ENCODE measurements around the gene PALLD.

DNA sequence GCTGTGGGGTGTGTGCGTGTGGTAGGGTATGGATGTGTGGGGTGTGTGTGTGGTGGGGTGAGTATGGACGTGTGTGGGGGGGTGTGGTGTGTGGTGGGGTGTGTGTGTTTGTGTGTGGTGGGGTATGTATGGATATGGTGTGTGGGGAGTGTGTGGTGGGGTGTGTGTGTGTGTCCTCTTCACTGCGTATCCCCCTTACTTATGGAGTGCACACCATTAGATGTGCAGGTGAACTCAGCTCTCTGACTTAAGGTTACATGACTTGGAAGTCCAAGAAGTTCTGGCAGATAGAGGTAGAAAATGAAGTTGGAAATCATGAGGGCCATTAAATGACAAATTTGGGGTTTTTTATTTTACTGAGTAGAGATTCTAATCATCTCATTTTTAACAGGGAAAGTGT lies 182.5 kb downstream of the PALLD start:
- TF ChIP-seq RAD21 (IDR thresholded peaks at IDR 0.05; ENCODE audit: low read depth) (no peak), EZH2phosphoT487 (IDR thresholded peaks at IDR 0.05; ENCODE audit: borderline replicate concordance) (no peak), YY1 (IDR thresholded peaks at IDR 0.05; ENCODE audit: extremely low read depth, insufficient replicate concordance, low read depth, low read length) (no peak), SRF (IDR thresholded peaks at IDR 0.05; ENCODE audit: low read depth) (no peak), EZH2 (IDR thresholded peaks at IDR 0.05) (no peak), TCF7L2 (IDR thresholded peaks at IDR 0.05; ENCODE audit: borderline replicate concordance, extremely low read depth, insufficient read depth, insufficient read length) (no peak), POLR2AphosphoS5 (IDR thresholded peaks at IDR 0.05; ENCODE audit: low read depth, low read length) (no peak)
- TF ChIP-seq, protein P1, sequence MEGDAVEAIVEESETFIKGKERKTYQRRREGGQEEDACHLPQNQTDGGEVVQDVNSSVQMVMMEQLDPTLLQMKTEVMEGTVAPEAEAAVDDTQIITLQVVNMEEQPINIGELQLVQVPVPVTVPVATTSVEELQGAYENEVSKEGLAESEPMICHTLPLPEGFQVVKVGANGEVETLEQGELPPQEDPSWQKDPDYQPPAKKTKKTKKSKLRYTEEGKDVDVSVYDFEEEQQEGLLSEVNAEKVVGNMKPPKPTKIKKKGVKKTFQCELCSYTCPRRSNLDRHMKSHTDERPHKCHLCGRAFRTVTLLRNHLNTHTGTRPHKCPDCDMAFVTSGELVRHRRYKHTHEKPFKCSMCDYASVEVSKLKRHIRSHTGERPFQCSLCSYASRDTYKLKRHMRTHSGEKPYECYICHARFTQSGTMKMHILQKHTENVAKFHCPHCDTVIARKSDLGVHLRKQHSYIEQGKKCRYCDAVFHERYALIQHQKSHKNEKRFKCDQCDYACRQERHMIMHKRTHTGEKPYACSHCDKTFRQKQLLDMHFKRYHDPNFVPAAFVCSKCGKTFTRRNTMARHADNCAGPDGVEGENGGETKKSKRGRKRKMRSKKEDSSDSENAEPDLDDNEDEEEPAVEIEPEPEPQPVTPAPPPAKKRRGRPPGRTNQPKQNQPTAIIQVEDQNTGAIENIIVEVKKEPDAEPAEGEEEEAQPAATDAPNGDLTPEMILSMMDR (IDR thresholded peaks at IDR 0.05 in 2 of 3, conservative IDR thresholded peaks at IDR 0.05 in 1 of 3; ENCODE audit: borderline replicate concordance in 1 of 3, insufficient read depth in 1 of 3, low read depth in 2 of 3, low read length in 2 of 3): no peak
- TF ChIP-seq, protein P2, sequence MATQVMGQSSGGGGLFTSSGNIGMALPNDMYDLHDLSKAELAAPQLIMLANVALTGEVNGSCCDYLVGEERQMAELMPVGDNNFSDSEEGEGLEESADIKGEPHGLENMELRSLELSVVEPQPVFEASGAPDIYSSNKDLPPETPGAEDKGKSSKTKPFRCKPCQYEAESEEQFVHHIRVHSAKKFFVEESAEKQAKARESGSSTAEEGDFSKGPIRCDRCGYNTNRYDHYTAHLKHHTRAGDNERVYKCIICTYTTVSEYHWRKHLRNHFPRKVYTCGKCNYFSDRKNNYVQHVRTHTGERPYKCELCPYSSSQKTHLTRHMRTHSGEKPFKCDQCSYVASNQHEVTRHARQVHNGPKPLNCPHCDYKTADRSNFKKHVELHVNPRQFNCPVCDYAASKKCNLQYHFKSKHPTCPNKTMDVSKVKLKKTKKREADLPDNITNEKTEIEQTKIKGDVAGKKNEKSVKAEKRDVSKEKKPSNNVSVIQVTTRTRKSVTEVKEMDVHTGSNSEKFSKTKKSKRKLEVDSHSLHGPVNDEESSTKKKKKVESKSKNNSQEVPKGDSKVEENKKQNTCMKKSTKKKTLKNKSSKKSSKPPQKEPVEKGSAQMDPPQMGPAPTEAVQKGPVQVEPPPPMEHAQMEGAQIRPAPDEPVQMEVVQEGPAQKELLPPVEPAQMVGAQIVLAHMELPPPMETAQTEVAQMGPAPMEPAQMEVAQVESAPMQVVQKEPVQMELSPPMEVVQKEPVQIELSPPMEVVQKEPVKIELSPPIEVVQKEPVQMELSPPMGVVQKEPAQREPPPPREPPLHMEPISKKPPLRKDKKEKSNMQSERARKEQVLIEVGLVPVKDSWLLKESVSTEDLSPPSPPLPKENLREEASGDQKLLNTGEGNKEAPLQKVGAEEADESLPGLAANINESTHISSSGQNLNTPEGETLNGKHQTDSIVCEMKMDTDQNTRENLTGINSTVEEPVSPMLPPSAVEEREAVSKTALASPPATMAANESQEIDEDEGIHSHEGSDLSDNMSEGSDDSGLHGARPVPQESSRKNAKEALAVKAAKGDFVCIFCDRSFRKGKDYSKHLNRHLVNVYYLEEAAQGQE (IDR thresholded peaks at IDR 0.05; ENCODE audit: low read depth): no peak
